Loucy (cell line): ENCODE results near the gene IFT88.

ENCODE experiments used
- CTCF ChIP-seq: fragments of 200-600 bp; sonication (generic); conservative IDR thresholded peaks from 2 replicates; pipeline ENCODE4 v1.5.1; 2014; ENCODE audit warnings: mild to moderate bottlenecking, antibody characterized with exemption, low read length
- EZH2phosphoT487 ChIP-seq: fragments of 200-600 bp; IDR thresholded peaks from 2 replicates; pipeline ENCODE4 v1.6.1; 2018; ENCODE audit warnings: antibody characterized with exemption, mild to moderate bottlenecking, moderate library complexity, borderline replicate concordance

DNA sequence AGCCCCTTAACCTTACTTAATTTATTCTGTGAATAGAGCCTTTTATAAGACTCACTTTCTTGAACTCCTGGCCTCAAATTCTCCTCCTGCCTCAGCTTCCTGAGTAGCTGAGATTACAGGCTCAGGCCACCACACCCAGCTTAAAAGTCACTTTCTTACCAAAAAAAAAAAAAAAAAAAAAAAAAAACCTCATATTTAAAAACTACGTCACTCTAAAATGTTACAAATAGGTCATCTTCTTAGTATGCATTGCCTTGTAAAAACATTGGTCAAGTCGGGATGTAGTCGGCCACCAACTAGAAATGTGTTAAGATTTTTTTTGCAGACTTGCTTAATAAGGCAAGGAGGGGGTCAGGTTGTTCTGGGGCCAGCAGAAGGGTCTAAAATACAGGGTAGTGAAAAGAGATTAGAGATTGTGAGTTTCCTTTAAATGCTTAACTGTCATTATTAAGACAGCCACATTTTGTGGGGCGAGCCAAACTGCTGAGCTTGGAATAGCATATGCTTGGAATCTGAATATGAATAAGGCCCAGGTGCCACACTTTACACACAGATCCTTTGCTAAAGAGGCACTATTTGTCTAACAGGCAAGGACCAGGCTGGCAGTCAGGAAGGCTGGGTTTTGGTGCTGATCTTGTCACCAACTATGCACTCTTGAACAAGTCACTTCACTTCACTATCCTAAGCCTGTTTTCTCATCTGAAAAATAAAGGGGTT, 120.1 kb downstream of the IFT88 start:
- TF ChIP-seq CTCF (no peak), EZH2phosphoT487 (no peak)
